ENCODE data around the gene NELL1.

GRCh38 chr11:21113876-21114275 lies 444.5 kb downstream of the NELL1 start:
- no peak for TF ChIP-seq CTCF (conservative IDR thresholded peaks at IDR 0.05 in 1 of 2, IDR thresholded peaks at IDR 0.05 in 1 of 2; ENCODE audit: extremely low read depth in 1 of 2, insufficient read depth in 1 of 2, low read depth in 1 of 2, low read length in 2 of 2)
- TF ChIP-seq EZH2 (IDR thresholded peaks at IDR 0.05; ENCODE audit: borderline replicate concordance, low read length) = no peak

All from mammary epithelial cell (primary cell).